GM19463 (cell line): ENCODE measurements around the gene FAM186B.

Experiments used
- ATAC-seq: cut with Tn5 transposase; IDR thresholded peaks from one replicate; pipeline ENCODE4 v1.9.1; 2021; ENCODE audit warnings: mild to moderate bottlenecking, moderate library complexity; ENCODE audit not compliant: unreplicated experiment

Gene FAM186B

GRCh38 chr12:49609875-49610154 lies 4.4 kb upstream of the FAM186B start:
- ATAC-seq = no peak

GRCh38 chr12:49609059-49609874 lies 3.8 kb upstream of the FAM186B start:
- ATAC-seq = no peak

- no peak for ATAC-seq
Observed at GRCh38 chr12:49604856-49605255, 583 bp downstream of the FAM186B start.

GRCh38 chr12:49603721-49604120 lies 1.7 kb downstream of the FAM186B start:
- no peak for ATAC-seq

GRCh38 chr12:49599961-49600360 lies 5.5 kb downstream of the FAM186B start:
- ATAC-seq = no peak

GRCh38 chr12:49598527-49598926 lies 6.9 kb downstream of the FAM186B start:
- no peak for ATAC-seq

- ATAC-seq = no peak
Observed at GRCh38 chr12:49588721-49589516, 16.5 kb downstream of the FAM186B start.

GRCh38 chr12:49588281-49588680 lies 17.2 kb downstream of the FAM186B start:
- no peak for ATAC-seq

GRCh38 chr12:49587174-49587908 lies 18.1 kb downstream of the FAM186B start:
- no peak for ATAC-seq

- ATAC-seq = no peak
Observed at GRCh38 chr12:49585477-49586459, 19.7 kb downstream of the FAM186B start.

GRCh38 chr12:49584591-49584990 lies 20.8 kb downstream of the FAM186B start:
- no peak for ATAC-seq

- ATAC-seq = no peak
Observed at GRCh38 chr12:49583366-49584094, 21.9 kb downstream of the FAM186B start.

- no peak for ATAC-seq
Observed at GRCh38 chr12:49582850-49583249, 22.6 kb downstream of the FAM186B start.

GRCh38 chr12:49582201-49582600 lies 23.2 kb downstream of the FAM186B start:
- ATAC-seq = no peak

GRCh38 chr12:49580572-49581535 lies 24.6 kb downstream of the FAM186B start:
- no peak for ATAC-seq

- ATAC-seq = no peak
Observed at GRCh38 chr12:49578471-49579112, 26.8 kb downstream of the FAM186B start.

GRCh38 chr12:49577589-49578315 lies 27.7 kb downstream of the FAM186B start:
- no peak for ATAC-seq
